ENCODE data around the gene AGFG1.

DNA sequence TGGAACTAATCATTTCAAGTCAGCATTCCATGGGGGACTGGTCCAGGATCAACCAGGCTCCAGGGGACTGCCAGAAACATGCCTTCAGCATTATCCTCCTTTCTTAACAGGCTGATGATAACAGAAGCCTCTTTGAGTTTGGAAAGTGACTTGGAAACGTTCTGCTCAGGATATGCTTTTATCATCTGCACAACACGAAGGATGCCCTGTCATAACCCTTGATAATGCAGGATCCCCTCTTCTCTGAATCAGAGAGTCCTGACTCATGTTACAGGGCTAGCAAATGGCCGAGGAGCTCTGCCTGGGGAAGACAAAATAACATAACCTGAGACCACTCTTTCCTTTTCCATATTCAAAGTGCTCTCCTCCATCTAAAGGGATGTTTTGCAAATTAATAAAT lies 136.0 kb downstream of the AGFG1 start:
- TF ChIP-seq ZFX (IDR thresholded peaks at IDR 0.05): no peak
- TF ChIP-seq CTCF (IDR thresholded peaks at IDR 0.05 in 2 of 3, conservative IDR thresholded peaks at IDR 0.05 in 1 of 3; ENCODE audit: borderline replicate concordance in 1 of 3, insufficient read depth in 1 of 3, low read depth in 2 of 3, low read length in 2 of 3): no peak
- TF ChIP-seq POLR2AphosphoS5 (IDR thresholded peaks at IDR 0.05; ENCODE audit: low read depth, low read length): no peak
- no peak for TF ChIP-seq YY1 (IDR thresholded peaks at IDR 0.05; ENCODE audit: extremely low read depth, insufficient replicate concordance, low read depth, low read length)

Measured in HCT116 (cell line).